ENCODE data around the gene DHRS7C. TPM values are rescaled to one million over a fixed set of nuclear protein-coding genes. Genes with fewer than 3 reads are reported as not detected.

The DHRS7C gene
- total RNA-seq, 2 donors from 2014 or later: 79.3 to 201 TPM

- Histone ChIP-seq H3K4me3 (no peak overlapping the region), H3K4me1 (peaks cover 0 to 6% of the 10 kb centered on the region in 2 donors), H3K27ac (no peak overlapping the region), H3K9me3 (no peaks in the 10 kb centered on the region), H3K27me3 (no peaks in the 10 kb centered on the region), H3K36me3 (no peaks in the 10 kb centered on the region)
- TF ChIP-seq CTCF (IDR thresholded peaks at IDR 0.05): no peak
- DNase-seq (ENCODE audit: low spot score): no peak
Measured at GRCh38 chr17:9829343-9829742, 38.0 kb upstream of the DHRS7C start.

GRCh38 chr17:9828296-9829295, 37.2 kb upstream of the DHRS7C start:
- no peak for TF ChIP-seq CTCF (IDR thresholded peaks at IDR 0.05)
- no peak overlapping the region for H3K27ac ChIP-seq
- no peaks in the 10 kb centered on the region for H3K9me3 ChIP-seq
- no peaks in the 10 kb centered on the region for H3K27me3 ChIP-seq
- peaks cover 0 to 6% of the 10 kb centered on the region in 2 donors for H3K4me1 ChIP-seq
- H3K4me3 ChIP-seq: no peak overlapping the region
- DNase-seq (ENCODE audit: low spot score): no peak
- H3K36me3 ChIP-seq: no peaks in the 10 kb centered on the region

- H3K27ac ChIP-seq: no peak within 1 kb of the TSS
- H3K4me1 ChIP-seq: peaks cover 0 to 6% of the 10 kb centered on the region in 2 donors
- no peak within 1 kb of the TSS for H3K4me3 ChIP-seq
Measured at GRCh38 chr17:9825641-9826150, 34.3 kb upstream of the DHRS7C start, which contains the start of gene GLP2R. TSS of gene GLP2R (plus strand) at chr17:9825924. CDS start at chr17:9826064, 140 bp downstream.

GRCh38 chr17:9824797-9825338, 33.5 kb upstream of the DHRS7C start:
- no peak for TF ChIP-seq CTCF (IDR thresholded peaks at IDR 0.05)
- no peak overlapping the region for H3K4me3 ChIP-seq
- no peak for DNase-seq (ENCODE audit: low spot score)
- no peaks in the 10 kb centered on the region for H3K9me3 ChIP-seq
- H3K27me3 ChIP-seq: no peaks in the 10 kb centered on the region
- no peaks in the 10 kb centered on the region for H3K36me3 ChIP-seq
- no peak overlapping the region for H3K27ac ChIP-seq
- peaks cover 0 to 6% of the 10 kb centered on the region in 2 donors for H3K4me1 ChIP-seq

More at GRCh38 chr17:9825641-9826150, 34.3 kb upstream of the DHRS7C start, which contains the start of gene GLP2R:
- no peak for DNase-seq (ENCODE audit: low spot score)
- Histone ChIP-seq H3K27me3 (no peaks in the 10 kb centered on the region), H3K36me3 (no peaks in the 10 kb centered on the region), H3K9me3 (no peaks in the 10 kb centered on the region)
- TF ChIP-seq CTCF (IDR thresholded peaks at IDR 0.05): no peak

GRCh38 chr17:9824094-9824493, 32.7 kb upstream of the DHRS7C start:
- Histone ChIP-seq H3K27me3 (no peaks in the 10 kb centered on the region), H3K27ac (no peak overlapping the region), H3K4me1 (peaks cover 0 to 6% of the 10 kb centered on the region in 2 donors), H3K9me3 (no peaks in the 10 kb centered on the region), H3K36me3 (no peaks in the 10 kb centered on the region), H3K4me3 (no peak overlapping the region)
- TF ChIP-seq CTCF (IDR thresholded peaks at IDR 0.05): no peak
- no peak for DNase-seq (ENCODE audit: low spot score)

All from right atrium auricular region (tissue), 2 donors.